Spleen (tissue), 3 donors: ENCODE data around the gene ATP13A5.

Source experiments
- POLR2A ChIP-seq, 3 donors: fragments of 450-650 bp; IDR thresholded peaks; one replicate each; pipeline ENCODE4 v1.5.1; 2017; ENCODE audit warnings: antibody characterized with exemption in 3 of 3, mild to moderate bottlenecking in 1 of 3
- POLR2AphosphoS5 ChIP-seq, 3 donors: sonication (generic); formaldehyde crosslinking; IDR thresholded peaks; one replicate each; pipeline ENCODE4 v1.5.1; 2017; ENCODE audit warnings: antibody characterized with exemption in 3 of 3

- TF ChIP-seq POLR2AphosphoS5 (IDR thresholded peaks at IDR 0.05) (no peak), POLR2A (IDR thresholded peaks at IDR 0.05) (no peak)
Observed at GRCh38 chr3:193375614-193376013, 2.9 kb downstream of the ATP13A5 start.
